ENCODE data around the gene MYO18B.

DNA sequence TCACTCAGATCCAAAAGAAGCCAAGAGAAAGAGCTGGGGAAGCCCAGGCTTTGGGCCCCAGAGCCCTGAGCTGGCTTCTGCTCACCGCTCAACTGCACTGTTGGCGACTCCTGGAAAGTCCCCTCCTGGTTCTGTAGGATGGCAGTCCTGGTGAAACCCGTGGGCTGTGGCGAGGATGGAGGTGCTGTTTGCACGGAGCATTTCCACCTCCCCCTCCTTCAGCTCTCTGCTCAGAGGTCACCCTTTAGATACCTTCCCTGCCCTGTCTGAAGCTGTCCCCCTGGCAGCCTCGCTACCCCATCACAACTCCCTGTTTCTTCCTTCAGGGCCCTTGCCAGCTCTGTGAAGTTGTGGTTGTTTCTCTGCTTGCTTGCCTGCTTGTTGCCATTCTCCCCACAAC is 97.8 kb downstream of the MYO18B start:
- TF ChIP-seq, protein P1, sequence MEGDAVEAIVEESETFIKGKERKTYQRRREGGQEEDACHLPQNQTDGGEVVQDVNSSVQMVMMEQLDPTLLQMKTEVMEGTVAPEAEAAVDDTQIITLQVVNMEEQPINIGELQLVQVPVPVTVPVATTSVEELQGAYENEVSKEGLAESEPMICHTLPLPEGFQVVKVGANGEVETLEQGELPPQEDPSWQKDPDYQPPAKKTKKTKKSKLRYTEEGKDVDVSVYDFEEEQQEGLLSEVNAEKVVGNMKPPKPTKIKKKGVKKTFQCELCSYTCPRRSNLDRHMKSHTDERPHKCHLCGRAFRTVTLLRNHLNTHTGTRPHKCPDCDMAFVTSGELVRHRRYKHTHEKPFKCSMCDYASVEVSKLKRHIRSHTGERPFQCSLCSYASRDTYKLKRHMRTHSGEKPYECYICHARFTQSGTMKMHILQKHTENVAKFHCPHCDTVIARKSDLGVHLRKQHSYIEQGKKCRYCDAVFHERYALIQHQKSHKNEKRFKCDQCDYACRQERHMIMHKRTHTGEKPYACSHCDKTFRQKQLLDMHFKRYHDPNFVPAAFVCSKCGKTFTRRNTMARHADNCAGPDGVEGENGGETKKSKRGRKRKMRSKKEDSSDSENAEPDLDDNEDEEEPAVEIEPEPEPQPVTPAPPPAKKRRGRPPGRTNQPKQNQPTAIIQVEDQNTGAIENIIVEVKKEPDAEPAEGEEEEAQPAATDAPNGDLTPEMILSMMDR (IDR thresholded peaks at IDR 0.05) = no peak
- no peak for TF ChIP-seq POLR2A (IDR thresholded peaks at IDR 0.05)

Measured in right lobe of liver (tissue), 4 donors.